ENCODE data around the gene PPAN.

Gene PPAN

DNA sequence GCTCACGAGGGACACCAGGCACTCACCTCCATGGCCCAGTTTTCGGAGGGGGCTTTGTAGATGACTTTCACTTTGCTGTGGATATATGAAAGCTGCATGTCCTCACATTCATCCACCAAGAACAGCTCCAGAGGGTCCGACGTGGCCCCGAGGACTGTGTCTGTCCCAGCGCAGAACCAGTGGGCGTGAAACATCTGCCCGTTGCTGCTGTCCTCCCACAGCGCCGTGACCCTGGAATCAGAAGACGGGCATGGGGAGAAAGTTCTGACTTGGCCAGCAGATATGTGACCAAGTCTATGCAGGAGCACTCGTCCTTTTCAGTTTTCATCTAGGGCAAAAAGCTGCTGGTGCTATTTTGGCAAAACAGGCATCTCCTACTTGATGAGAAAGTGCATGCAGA lies 43.3 kb downstream of the PPAN start:
- TF ChIP-seq, protein P1, sequence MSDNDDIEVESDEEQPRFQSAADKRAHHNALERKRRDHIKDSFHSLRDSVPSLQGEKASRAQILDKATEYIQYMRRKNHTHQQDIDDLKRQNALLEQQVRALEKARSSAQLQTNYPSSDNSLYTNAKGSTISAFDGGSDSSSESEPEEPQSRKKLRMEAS (IDR thresholded peaks at IDR 0.05; ENCODE audit: low read depth, low read length), result no peak
- TF ChIP-seq, protein P2, sequence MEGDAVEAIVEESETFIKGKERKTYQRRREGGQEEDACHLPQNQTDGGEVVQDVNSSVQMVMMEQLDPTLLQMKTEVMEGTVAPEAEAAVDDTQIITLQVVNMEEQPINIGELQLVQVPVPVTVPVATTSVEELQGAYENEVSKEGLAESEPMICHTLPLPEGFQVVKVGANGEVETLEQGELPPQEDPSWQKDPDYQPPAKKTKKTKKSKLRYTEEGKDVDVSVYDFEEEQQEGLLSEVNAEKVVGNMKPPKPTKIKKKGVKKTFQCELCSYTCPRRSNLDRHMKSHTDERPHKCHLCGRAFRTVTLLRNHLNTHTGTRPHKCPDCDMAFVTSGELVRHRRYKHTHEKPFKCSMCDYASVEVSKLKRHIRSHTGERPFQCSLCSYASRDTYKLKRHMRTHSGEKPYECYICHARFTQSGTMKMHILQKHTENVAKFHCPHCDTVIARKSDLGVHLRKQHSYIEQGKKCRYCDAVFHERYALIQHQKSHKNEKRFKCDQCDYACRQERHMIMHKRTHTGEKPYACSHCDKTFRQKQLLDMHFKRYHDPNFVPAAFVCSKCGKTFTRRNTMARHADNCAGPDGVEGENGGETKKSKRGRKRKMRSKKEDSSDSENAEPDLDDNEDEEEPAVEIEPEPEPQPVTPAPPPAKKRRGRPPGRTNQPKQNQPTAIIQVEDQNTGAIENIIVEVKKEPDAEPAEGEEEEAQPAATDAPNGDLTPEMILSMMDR (IDR thresholded peaks at IDR 0.05; ENCODE audit: low read depth, low read length), result no peak
- TF ChIP-seq POLR2A (IDR thresholded peaks at IDR 0.05; ENCODE audit: extremely low read depth, insufficient read length) (no peak), MYC (IDR thresholded peaks at IDR 0.05; ENCODE audit: low read depth, low read length) (no peak)
- no peak overlapping the region for H3K4me3 ChIP-seq (ENCODE audit: low read depth, low read length)
- no peak for DNase-seq (ENCODE audit: low read depth)

DNA sequence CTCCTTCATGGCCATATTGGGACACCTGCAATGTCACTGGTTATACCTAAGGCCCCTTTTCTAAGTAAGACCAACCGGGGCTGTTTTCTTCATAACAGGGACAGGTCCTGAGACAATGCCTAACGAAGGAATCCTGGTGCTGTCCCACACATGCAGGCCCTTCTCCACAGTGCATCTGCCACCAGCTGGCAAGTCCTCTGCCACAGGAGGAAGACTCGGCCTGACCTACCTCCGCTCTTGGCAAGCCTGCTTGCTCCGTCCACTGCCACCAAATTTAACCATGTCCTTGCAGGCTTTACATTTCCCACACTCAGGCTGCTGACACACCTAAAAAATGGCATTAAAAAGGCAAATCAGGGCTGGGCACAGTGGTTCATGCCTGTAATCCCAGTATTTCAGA lies 45.4 kb downstream of the PPAN start:
- TF ChIP-seq, protein P1 (IDR thresholded peaks at IDR 0.05; ENCODE audit: low read depth, low read length), result no peak
- TF ChIP-seq, protein P2 (IDR thresholded peaks at IDR 0.05; ENCODE audit: low read depth, low read length), result no peak
- TF ChIP-seq MYC (IDR thresholded peaks at IDR 0.05; ENCODE audit: low read depth, low read length) (no peak), POLR2A (IDR thresholded peaks at IDR 0.05; ENCODE audit: extremely low read depth, insufficient read length) (no peak)
- no peak for DNase-seq (ENCODE audit: low read depth)
- no peak overlapping the region for H3K4me3 ChIP-seq (ENCODE audit: low read depth, low read length)

DNA sequence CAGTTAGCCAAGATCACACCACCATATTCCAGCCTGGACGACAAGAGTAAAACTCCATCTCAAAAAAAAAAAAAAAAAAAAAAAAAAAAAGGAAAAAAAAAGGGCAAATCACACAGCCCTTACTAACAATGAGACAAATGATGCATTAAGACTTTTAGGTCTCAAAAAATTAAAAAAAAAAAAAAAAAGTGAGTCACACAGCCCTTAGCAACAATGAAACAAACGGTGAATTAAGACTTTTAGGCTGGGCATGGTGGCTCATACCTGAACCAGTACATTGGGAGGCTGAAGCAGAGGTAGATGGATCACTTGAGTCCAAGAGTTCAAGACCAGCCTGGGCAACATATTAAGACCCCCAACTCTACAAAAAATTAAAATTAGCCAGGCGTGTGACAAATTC lies 45.9 kb downstream of the PPAN start:
- TF ChIP-seq, protein P2 (IDR thresholded peaks at IDR 0.05; ENCODE audit: low read depth, low read length), result no peak
- TF ChIP-seq MYC (IDR thresholded peaks at IDR 0.05; ENCODE audit: low read depth, low read length), result no peak
- TF ChIP-seq POLR2A (IDR thresholded peaks at IDR 0.05; ENCODE audit: extremely low read depth, insufficient read length), result no peak
- TF ChIP-seq, protein P1 (IDR thresholded peaks at IDR 0.05; ENCODE audit: low read depth, low read length), result no peak
- H3K4me3 ChIP-seq (ENCODE audit: low read depth, low read length), result no peak overlapping the region
- no peak for DNase-seq (ENCODE audit: low read depth)

DNA sequence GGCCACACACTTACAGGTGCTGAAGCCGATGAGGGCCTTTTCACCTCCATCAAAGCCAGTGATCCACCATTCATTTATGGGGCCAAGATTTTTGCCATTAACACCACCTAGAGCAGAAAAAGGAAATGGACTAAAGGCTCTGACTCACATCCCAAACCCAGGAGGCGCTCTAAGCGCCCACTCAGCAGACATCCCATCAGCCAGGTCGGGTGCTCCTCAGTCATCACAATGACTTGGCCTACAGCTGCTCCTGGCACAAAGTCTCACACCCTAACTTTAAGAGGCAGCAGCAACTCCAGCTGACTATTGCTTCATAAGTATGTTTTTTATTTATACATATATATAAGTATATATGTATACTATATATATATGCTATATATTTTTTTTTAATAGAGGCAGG lies 49.7 kb downstream of the PPAN start:
- TF ChIP-seq MYC (IDR thresholded peaks at IDR 0.05; ENCODE audit: low read depth, low read length), result no peak
- TF ChIP-seq, protein P2 (IDR thresholded peaks at IDR 0.05; ENCODE audit: low read depth, low read length), result peak; percentile 34
- no peak overlapping the region for H3K4me3 ChIP-seq (ENCODE audit: low read depth, low read length)
- peak; percentile 55 for DNase-seq (ENCODE audit: low read depth)

DNA sequence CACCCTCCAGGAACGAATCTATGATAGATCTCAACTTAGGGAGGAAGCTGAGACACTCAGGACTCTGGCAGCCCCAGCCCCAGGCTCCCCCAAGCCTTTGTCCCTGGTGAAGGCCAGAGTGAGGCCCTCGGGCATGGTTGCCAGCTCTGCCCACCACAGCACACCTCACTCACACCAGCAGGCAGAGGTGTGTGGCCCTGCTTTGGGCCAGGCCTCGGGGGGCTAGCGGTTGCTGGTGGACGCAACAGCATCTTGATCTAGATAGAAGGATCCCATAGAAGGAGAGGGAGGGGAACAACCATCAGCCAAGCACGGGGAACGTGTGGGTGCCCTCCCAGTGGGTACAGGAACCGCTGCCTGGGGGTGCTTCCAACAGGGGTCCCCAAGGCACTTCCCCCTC lies 51.9 kb downstream of the PPAN start:
- TF ChIP-seq POLR2A (IDR thresholded peaks at IDR 0.05; ENCODE audit: extremely low read depth, insufficient read length), result no peak
- TF ChIP-seq, protein P2 (IDR thresholded peaks at IDR 0.05; ENCODE audit: low read depth, low read length), result no peak
- no peak for TF ChIP-seq MYC (IDR thresholded peaks at IDR 0.05; ENCODE audit: low read depth, low read length)
- no peak overlapping the region for H3K4me3 ChIP-seq (ENCODE audit: low read depth, low read length)
- DNase-seq (ENCODE audit: low read depth), result no peak

DNA sequence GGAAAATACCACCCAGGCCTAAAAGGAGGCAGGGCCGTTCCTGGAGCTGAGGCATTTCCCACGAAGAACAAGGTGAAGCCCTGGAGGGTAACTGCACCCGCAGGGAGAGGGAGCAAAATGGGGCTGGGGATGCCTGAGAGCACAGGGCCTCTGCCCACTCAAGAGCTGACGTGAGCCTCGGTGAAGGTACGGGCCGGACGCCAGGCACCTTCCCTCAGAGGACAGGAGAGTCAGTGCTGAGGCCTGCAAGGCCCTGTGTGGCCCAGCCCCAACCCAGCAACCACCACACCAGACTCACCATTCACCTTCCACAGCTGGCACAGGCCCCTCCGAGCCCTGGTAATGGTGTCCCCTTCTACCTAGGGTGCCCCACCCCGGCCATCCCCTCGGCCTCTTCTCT lies 52.3 kb downstream of the PPAN start:
- no peak overlapping the region for H3K4me3 ChIP-seq (ENCODE audit: low read depth, low read length)
- no peak for DNase-seq (ENCODE audit: low read depth)
- TF ChIP-seq POLR2A (IDR thresholded peaks at IDR 0.05; ENCODE audit: extremely low read depth, insufficient read length) (no peak), MYC (IDR thresholded peaks at IDR 0.05; ENCODE audit: low read depth, low read length) (no peak)
- TF ChIP-seq, protein P2 (IDR thresholded peaks at IDR 0.05; ENCODE audit: low read depth, low read length), result no peak
- TF ChIP-seq, protein P1 (IDR thresholded peaks at IDR 0.05; ENCODE audit: low read depth, low read length), result no peak

Measured in NB4 (cell line).